Gastroesophageal sphincter (tissue), 3 donors: ENCODE results near the gene ASAP2.

ENCODE experiments used
- CTCF ChIP-seq, 4 experiments: fragments of 200-600 bp in 2 of 4; fragments of 450-650 bp in 2 of 4; sonication (generic) in 1 of 4; IDR thresholded peaks; one replicate each; pipeline ENCODE4 v1.5.1; 2017 to 2019; ENCODE audit warnings: antibody characterized with exemption in 4 of 4, mild to moderate bottlenecking in 2 of 4, moderate library complexity in 2 of 4
- POLR2A ChIP-seq, 2 donors: fragments of 450-650 bp; IDR thresholded peaks; one replicate each; pipeline ENCODE4 v1.6.1; 2017; ENCODE audit warnings: antibody characterized with exemption in 2 of 2, mild to moderate bottlenecking in 2 of 2, moderate library complexity in 1 of 2

GRCh38 chr2:9326975-9327374, 120.4 kb downstream of the ASAP2 start:
- TF ChIP-seq CTCF (IDR thresholded peaks at IDR 0.05) (no peak), POLR2A (IDR thresholded peaks at IDR 0.05) (no peak)
